MM.1S (cell line): ENCODE measurements around the gene PIK3C3.

Experiments
- DNase-seq: peaks from one replicate; pipeline ENCODE4 v3.0.0-alpha.2; 2015
- H2AFZ ChIP-seq: fragments of 300-600 bp; sonication (generic); 2 replicates; pipeline ENCODE4 v1.6.0; 2016; ENCODE audit warnings: antibody characterized with exemption, low read length
- H3F3A ChIP-seq: fragments of 300-600 bp; sonication (generic); 2 replicates; pipeline ENCODE4 v1.6.1; 2016; ENCODE audit warnings: mild to moderate bottlenecking, antibody characterized with exemption, low read length, moderate library complexity, mixed read lengths; ENCODE audit not compliant: insufficient read depth
- H3K27ac ChIP-seq: fragments of 300-600 bp; sonication (generic); 2 replicates; pipeline ENCODE4 v1.5.1; 2016; ENCODE audit warnings: mild to moderate bottlenecking, low read length
- H3K27me3 ChIP-seq: fragments of 300-600 bp; sonication (generic); replicated peaks from 2 replicates; pipeline ENCODE4 v1.6.0; 2016; ENCODE audit warnings: low read length; ENCODE audit not compliant: insufficient read depth
- H3K36me3 ChIP-seq: fragments of 300-600 bp; sonication (generic); replicated peaks from 2 replicates; pipeline ENCODE4 v1.6.1; 2016; ENCODE audit warnings: mild to moderate bottlenecking, low read length, mixed read lengths; ENCODE audit not compliant: insufficient read depth
- H3K4me1 ChIP-seq: fragments of 300-600 bp; sonication (generic); 2 replicates; pipeline ENCODE4 v1.6.1; 2016; ENCODE audit warnings: low read length, mixed read lengths
- H3K4me2 ChIP-seq: fragments of 300-600 bp; sonication (generic); 2 replicates; pipeline ENCODE4 v1.6.0; 2016; ENCODE audit warnings: low read depth, low read length
- H3K4me3 ChIP-seq: fragments of 300-600 bp; sonication (generic); 2 replicates; pipeline ENCODE4 v1.5.1; 2016; ENCODE audit warnings: low read length, mixed read lengths
- H3K79me2 ChIP-seq: fragments of 300-600 bp; sonication (generic); 2 replicates; pipeline ENCODE4 v1.6.1; 2016; ENCODE audit warnings: mixed run types, low read length, mixed read lengths
- H3K9ac ChIP-seq: fragments of 300-600 bp; sonication (generic); 2 replicates; pipeline ENCODE4 v1.6.1; 2016; ENCODE audit warnings: low read length, mixed read lengths
- H3K9me2 ChIP-seq: fragments of 300-600 bp; sonication (generic); replicated peaks from 2 replicates; pipeline ENCODE4 v1.6.1; 2016; ENCODE audit warnings: mild to moderate bottlenecking, low read length, mixed read lengths; ENCODE audit not compliant: insufficient read depth
- H3K9me3 ChIP-seq: fragments of 300-600 bp; sonication (generic); replicated peaks from 2 replicates; pipeline ENCODE4 v1.6.1; 2016; ENCODE audit warnings: mild to moderate bottlenecking, low read length, mixed read lengths; ENCODE audit not compliant: insufficient read depth
- H4K20me1 ChIP-seq: fragments of 300-600 bp; sonication (generic); 2 replicates; pipeline ENCODE4 v1.6.1; 2016; ENCODE audit warnings: mild to moderate bottlenecking, low read length, moderate library complexity, mixed read lengths; ENCODE audit not compliant: insufficient read depth
- EZH2 ChIP-seq: fragments of 300-600 bp; sonication (generic); optimal IDR thresholded peaks from 2 replicates; pipeline ENCODE3; 2017; ENCODE audit warnings: low read depth, mild to moderate bottlenecking, antibody characterized with exemption, low read length, mixed read lengths
- EZH2phosphoT487 ChIP-seq: fragments of 300-600 bp; sonication (generic); IDR thresholded peaks from 2 replicates; pipeline ENCODE4 v1.6.1; 2018; ENCODE audit warnings: antibody characterized with exemption, low read length
- TF ChIP-seq, protein P1 (sequence below): fragments of 300-600 bp; sonication (generic); IDR thresholded peaks from 2 replicates; pipeline ENCODE4 v1.5.1; 2016; ENCODE audit warnings: antibody characterized with exemption, low read length, mixed read lengths

The PIK3C3 gene

DNA sequence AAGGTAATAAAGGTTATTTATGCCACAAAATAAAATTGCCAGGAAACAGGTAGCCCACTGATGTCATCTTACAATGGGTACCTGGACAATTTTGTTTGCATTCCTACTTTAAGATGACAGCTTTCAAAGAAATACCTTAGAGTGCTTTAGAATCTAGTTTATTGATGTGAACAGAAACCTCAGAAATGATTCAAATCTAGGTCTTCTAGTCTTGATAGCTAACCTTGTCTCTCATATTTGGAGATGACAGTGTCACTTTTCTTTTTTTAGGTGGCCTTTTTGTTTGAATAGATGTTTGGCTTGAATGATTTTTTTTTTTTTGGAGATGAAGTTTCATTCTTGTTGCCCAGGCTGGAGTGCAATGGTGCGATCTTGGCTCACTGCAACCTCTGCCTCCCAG is 69.1 kb downstream of the PIK3C3 start:
- no peak for DNase-seq
- Histone ChIP-seq H2AFZ (no peak overlapping the region), H3K9ac (no peak overlapping the region), H3K79me2 (no peaks in the 10 kb centered on the region), H3K9me3 (no peaks in the 10 kb centered on the region), H3F3A (0 out of 2 replicates have a peak, but pooled peaks cover 4% of the 10 kb centered on the region), H3K4me3 (no peak overlapping the region), H3K9me2 (no peaks in the 10 kb centered on the region), H4K20me1 (no peaks in the 10 kb centered on the region), H3K36me3 (no peaks in the 10 kb centered on the region), H3K4me1 (no peaks in the 10 kb centered on the region), H3K4me2 (no peak overlapping the region), H3K27ac (no peak overlapping the region), H3K27me3 (no peaks in the 10 kb centered on the region)
- no peak for TF ChIP-seq EZH2phosphoT487
- no peak for TF ChIP-seq EZH2
- TF ChIP-seq, protein P1, sequence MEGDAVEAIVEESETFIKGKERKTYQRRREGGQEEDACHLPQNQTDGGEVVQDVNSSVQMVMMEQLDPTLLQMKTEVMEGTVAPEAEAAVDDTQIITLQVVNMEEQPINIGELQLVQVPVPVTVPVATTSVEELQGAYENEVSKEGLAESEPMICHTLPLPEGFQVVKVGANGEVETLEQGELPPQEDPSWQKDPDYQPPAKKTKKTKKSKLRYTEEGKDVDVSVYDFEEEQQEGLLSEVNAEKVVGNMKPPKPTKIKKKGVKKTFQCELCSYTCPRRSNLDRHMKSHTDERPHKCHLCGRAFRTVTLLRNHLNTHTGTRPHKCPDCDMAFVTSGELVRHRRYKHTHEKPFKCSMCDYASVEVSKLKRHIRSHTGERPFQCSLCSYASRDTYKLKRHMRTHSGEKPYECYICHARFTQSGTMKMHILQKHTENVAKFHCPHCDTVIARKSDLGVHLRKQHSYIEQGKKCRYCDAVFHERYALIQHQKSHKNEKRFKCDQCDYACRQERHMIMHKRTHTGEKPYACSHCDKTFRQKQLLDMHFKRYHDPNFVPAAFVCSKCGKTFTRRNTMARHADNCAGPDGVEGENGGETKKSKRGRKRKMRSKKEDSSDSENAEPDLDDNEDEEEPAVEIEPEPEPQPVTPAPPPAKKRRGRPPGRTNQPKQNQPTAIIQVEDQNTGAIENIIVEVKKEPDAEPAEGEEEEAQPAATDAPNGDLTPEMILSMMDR = no peak

DNA sequence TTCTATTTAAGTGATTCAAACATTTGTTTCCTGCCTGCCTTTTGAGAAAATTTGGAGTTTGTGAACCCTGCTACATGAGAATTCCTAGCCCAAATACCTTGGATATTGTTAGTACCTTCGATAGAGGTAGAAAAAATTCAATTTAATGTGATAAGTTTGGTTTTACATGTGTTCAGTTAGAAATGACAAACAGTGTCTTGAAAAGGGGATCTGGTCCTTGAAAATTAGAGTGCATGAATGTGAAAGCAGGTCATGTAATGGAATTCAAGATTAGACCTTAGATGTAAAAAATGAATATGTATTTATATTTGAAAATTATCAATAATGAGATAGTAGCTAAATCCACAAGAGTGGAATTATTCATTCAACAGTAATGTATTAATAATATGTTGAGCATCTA is 70.5 kb downstream of the PIK3C3 start:
- Histone ChIP-seq H3K36me3 (no peaks in the 10 kb centered on the region), H3K4me2 (no peak overlapping the region)
- no peak for DNase-seq

DNA sequence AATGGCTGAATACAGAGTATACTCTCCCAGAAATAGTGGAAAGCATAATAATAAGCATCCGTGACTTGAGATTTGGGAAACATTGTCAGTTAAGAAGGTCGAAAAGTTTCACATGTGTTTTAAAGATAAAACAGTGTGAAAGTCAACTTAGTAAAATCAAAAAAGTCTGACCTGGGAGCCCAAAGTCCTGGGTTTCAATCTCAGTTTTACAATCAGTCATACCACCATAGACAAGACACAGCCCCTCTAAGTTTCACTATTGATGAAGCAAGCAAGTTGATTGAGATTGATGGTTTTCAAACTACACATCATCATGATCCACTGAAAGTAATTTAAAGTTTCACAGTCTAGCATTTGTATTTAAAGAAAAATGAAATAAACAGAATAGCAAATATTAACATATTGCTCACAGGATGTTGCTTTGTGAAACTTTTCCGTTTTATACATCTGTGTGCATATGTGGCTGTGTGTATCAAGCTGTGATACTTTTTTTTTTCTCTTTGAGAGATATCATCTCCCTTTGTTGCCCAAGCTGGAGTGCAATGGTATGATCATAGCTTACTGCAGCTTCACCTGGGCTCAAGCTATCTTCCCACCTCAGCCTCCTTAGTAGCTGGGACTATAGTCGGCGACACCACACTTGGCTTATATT is 71.1 kb downstream of the PIK3C3 start:
- no peak overlapping the region for H2AFZ ChIP-seq
- H3K4me3 ChIP-seq = no peak overlapping the region
- 0 out of 2 replicates have a peak, but pooled peaks cover 4% of the 10 kb centered on the region for H3F3A ChIP-seq
- no peaks in the 10 kb centered on the region for H3K79me2 ChIP-seq
- no peak overlapping the region for H3K9ac ChIP-seq
- H3K9me2 ChIP-seq = no peaks in the 10 kb centered on the region
- H3K36me3 ChIP-seq = no peaks in the 10 kb centered on the region
- TF ChIP-seq EZH2phosphoT487 (no peak), EZH2 (no peak)
- TF ChIP-seq, protein P1 = no peak
- peak overlapping the region; percentile 16; the same call in 1 of the 2 replicates for H3K27ac ChIP-seq
- DNase-seq = peak; percentile 11
- H3K27me3 ChIP-seq = no peaks in the 10 kb centered on the region
- H3K9me3 ChIP-seq = no peaks in the 10 kb centered on the region
- no peaks in the 10 kb centered on the region for H3K4me1 ChIP-seq
- no peak overlapping the region for H3K4me2 ChIP-seq
- no peaks in the 10 kb centered on the region for H4K20me1 ChIP-seq

More for the DNA sequence above, 70.5 kb downstream of the PIK3C3 start:
- Histone ChIP-seq H4K20me1 (no peaks in the 10 kb centered on the region), H2AFZ (no peak overlapping the region), H3K27me3 (no peaks in the 10 kb centered on the region), H3K9ac (no peak overlapping the region), H3K9me3 (no peaks in the 10 kb centered on the region), H3K4me3 (no peak overlapping the region), H3K27ac (peak overlapping the region; percentile 16; the same call in 1 of the 2 replicates), H3K79me2 (no peaks in the 10 kb centered on the region), H3K9me2 (no peaks in the 10 kb centered on the region), H3K4me1 (no peaks in the 10 kb centered on the region), H3F3A (0 out of 2 replicates have a peak, but pooled peaks cover 4% of the 10 kb centered on the region)
- no peak for TF ChIP-seq EZH2phosphoT487
- TF ChIP-seq, protein P1 = no peak
- TF ChIP-seq EZH2 = no peak
